Stimulated activated CD4-positive, alpha-beta T cell treated with anti-CD3 and anti-CD28 coated beads, Interleukin-4, amount 100 ng/mL, for 1 hour (primary cell): Measurements from ENCODE around the gene MAT2B.
"Not testable (repeated sequence)": the region's sequence is repeated elsewhere in the genome, so short reads cannot be mapped to it uniquely, and the experiment has no call there.

ENCODE experiments used
- DNase-seq: peaks from one replicate; pipeline ENCODE4 v3.0.0-alpha.2; 2020

The MAT2B gene

GRCh38 chr5:163504079-163504931 lies 1.1 kb upstream of the MAT2B start:
- peak; percentile 40 for DNase-seq

GRCh38 chr5:163505049-163505367 lies 411 bp upstream of the MAT2B start:
- DNase-seq: no peak

- no peak for DNase-seq
Measured at GRCh38 chr5:163506095-163506457, 657 bp downstream of the MAT2B start.

- no peak for DNase-seq
Measured at GRCh38 chr5:163506726-163507125, 1.3 kb downstream of the MAT2B start.

- no peak for DNase-seq
Measured at GRCh38 chr5:163508753-163509152, 3.3 kb downstream of the MAT2B start.

- DNase-seq: no peak
Measured at GRCh38 chr5:163509291-163509951, 4.0 kb downstream of the MAT2B start.

GRCh38 chr5:163512526-163512925 lies 7.1 kb downstream of the MAT2B start:
- DNase-seq: no peak

- DNase-seq: no peak
Measured at GRCh38 chr5:163525096-163525495, 19.7 kb downstream of the MAT2B start.

GRCh38 chr5:163529698-163530097 lies 24.3 kb downstream of the MAT2B start:
- DNase-seq: no peak

- no peak for DNase-seq
Measured at GRCh38 chr5:163531272-163531671, 25.9 kb downstream of the MAT2B start.

GRCh38 chr5:163532171-163533084 lies 27.0 kb downstream of the MAT2B start:
- no peak for DNase-seq

- DNase-seq: no peak
Measured at GRCh38 chr5:163533223-163533622, 27.8 kb downstream of the MAT2B start.

GRCh38 chr5:163534492-163535094 lies 29.2 kb downstream of the MAT2B start:
- no peak for DNase-seq

GRCh38 chr5:163535290-163535689 lies 29.9 kb downstream of the MAT2B start:
- no peak for DNase-seq

GRCh38 chr5:163536442-163536841 lies 31.0 kb downstream of the MAT2B start:
- not testable (repeated sequence) for DNase-seq

- DNase-seq: no peak
Measured at GRCh38 chr5:163540696-163541095, 35.3 kb downstream of the MAT2B start.

- no peak for DNase-seq
Measured at GRCh38 chr5:163542771-163543170, 37.4 kb downstream of the MAT2B start.

- no peak for DNase-seq
Measured at GRCh38 chr5:163544041-163544440, 38.6 kb downstream of the MAT2B start.

GRCh38 chr5:163544836-163545235 lies 39.4 kb downstream of the MAT2B start:
- DNase-seq: no peak

GRCh38 chr5:163548649-163549048 lies 43.2 kb downstream of the MAT2B start:
- no peak for DNase-seq

GRCh38 chr5:163551156-163551555 lies 45.7 kb downstream of the MAT2B start:
- no peak for DNase-seq

GRCh38 chr5:163552536-163552935 lies 47.1 kb downstream of the MAT2B start:
- DNase-seq: no peak

GRCh38 chr5:163561339-163561738 lies 55.9 kb downstream of the MAT2B start:
- no peak for DNase-seq
